Bronchial epithelial cell (primary cell): Measurements from ENCODE around the gene MNS1. TPM values are rescaled to one million over a fixed set of nuclear protein-coding genes. Genes with fewer than 3 reads are reported as not detected.

Source experiments
- DNase-seq: peaks from one replicate; pipeline ENCODE4 v3.0.0-alpha.2; 2010; ENCODE audit warnings: low read depth
- FAIRE-seq: peaks from 2 replicates; lab custom pipeline; 2011; peaks lifted over from hg19 to GRCh38; lab: Jason Lieb, UNC
- H3K27me3 ChIP-seq: 2 replicates; pipeline ENCODE4 v1.5.1; 2011; ENCODE audit warnings: low read length; ENCODE audit not compliant: control insufficient read depth, insufficient read depth
- H3K36me3 ChIP-seq: 2 replicates; pipeline ENCODE4 v1.5.1; 2011; ENCODE audit warnings: low read length; ENCODE audit not compliant: control insufficient read depth, insufficient read depth
- H3K4me3 ChIP-seq: 2 replicates; pipeline ENCODE4 v1.5.1; 2011; ENCODE audit warnings: mild to moderate bottlenecking, low read depth, low read length, control low read depth
- CTCF ChIP-seq: IDR thresholded peaks from 2 replicates; pipeline ENCODE4 v1.5.1; 2011; ENCODE audit warnings: mild to moderate bottlenecking, moderate library complexity, low read length, control low read depth, inconsistent platforms; ENCODE audit not compliant: insufficient read depth, severe bottlenecking
- total RNA-seq: library from RNA; depleted of rRNA; stranded (reverse); fragments of >200 nt; gene quantifications from 2 replicates; pipeline ENCODE4 v1.2.1, GENCODE V29; 2014

Gene MNS1
- total RNA-seq, 1 donor from 2014 or later: not detected

GRCh38 chr15:56460947-56461346, 4.0 kb downstream of the MNS1 start:
- Histone ChIP-seq H3K36me3 (no peaks in the 10 kb centered on the region), H3K27me3 (no peaks in the 10 kb centered on the region), H3K4me3 (no peak overlapping the region)
- no peak for TF ChIP-seq CTCF
- no peak for FAIRE-seq
- DNase-seq: no peak

- Histone ChIP-seq H3K36me3 (no peaks in the 10 kb centered on the region), H3K4me3 (no peak overlapping the region), H3K27me3 (no peaks in the 10 kb centered on the region)
- FAIRE-seq (no peak), DNase-seq (no peak)
- no peak for TF ChIP-seq CTCF
Measured at GRCh38 chr15:56460071-56460470, 4.9 kb downstream of the MNS1 start.

GRCh38 chr15:56459096-56459495, 5.8 kb downstream of the MNS1 start:
- DNase-seq: no peak
- Histone ChIP-seq H3K36me3 (no peaks in the 10 kb centered on the region), H3K27me3 (no peaks in the 10 kb centered on the region), H3K4me3 (no peak overlapping the region)
- no peak for FAIRE-seq
- TF ChIP-seq CTCF: no peak

- FAIRE-seq: no peak
- TF ChIP-seq CTCF: no peak
- no peaks in the 10 kb centered on the region for H3K27me3 ChIP-seq
Measured at GRCh38 chr15:56456229-56456628, 8.7 kb downstream of the MNS1 start.

GRCh38 chr15:56454836-56455235, 10.1 kb downstream of the MNS1 start:
- TF ChIP-seq CTCF: no peak
- no peak for FAIRE-seq
- no peaks in the 10 kb centered on the region for H3K36me3 ChIP-seq

More at GRCh38 chr15:56456229-56456628, 8.7 kb downstream of the MNS1 start:
- Histone ChIP-seq H3K4me3 (no peak overlapping the region), H3K36me3 (no peaks in the 10 kb centered on the region)
- DNase-seq: no peak

GRCh38 chr15:56445746-56446145, 19.2 kb downstream of the MNS1 start:
- Histone ChIP-seq H3K4me3 (no peak overlapping the region), H3K27me3 (no peaks in the 10 kb centered on the region), H3K36me3 (no peaks in the 10 kb centered on the region)
- FAIRE-seq: no peak
- DNase-seq: no peak
- TF ChIP-seq CTCF: no peak

More at GRCh38 chr15:56454836-56455235, 10.1 kb downstream of the MNS1 start:
- H3K4me3 ChIP-seq: no peak overlapping the region
- DNase-seq: no peak
- H3K27me3 ChIP-seq: no peaks in the 10 kb centered on the region
